IMR-90 (cell line): ENCODE measurements around the gene RASSF4.

Source experiments
- FOS ChIP-seq: fragments of 150-350 bp; IDR thresholded peaks from 2 replicates; pipeline ENCODE4 v1.6.1; 2016; ENCODE audit warnings: low read depth, low read length
- MAFK ChIP-seq: IDR thresholded peaks from 2 replicates; pipeline ENCODE4 v1.6.1; 2012; ENCODE audit warnings: low read depth, low read length, improper control_type of control experiment
- MAZ ChIP-seq: IDR thresholded peaks from 2 replicates; pipeline ENCODE4 v1.6.1; 2012; ENCODE audit warnings: low read depth, mild to moderate bottlenecking, low read length, improper control_type of control experiment, moderate library complexity, borderline replicate concordance
- RAD21 ChIP-seq: IDR thresholded peaks from 2 replicates; pipeline ENCODE4 v1.6.1; 2012; ENCODE audit warnings: low read length, improper control_type of control experiment
- TF ChIP-seq, protein P1 (sequence below): conservative IDR thresholded peaks from 2 replicates; pipeline ENCODE4 v1.5.1; 2012; ENCODE audit warnings: mild to moderate bottlenecking, low read depth, low read length, improper control_type of control experiment

DNA sequence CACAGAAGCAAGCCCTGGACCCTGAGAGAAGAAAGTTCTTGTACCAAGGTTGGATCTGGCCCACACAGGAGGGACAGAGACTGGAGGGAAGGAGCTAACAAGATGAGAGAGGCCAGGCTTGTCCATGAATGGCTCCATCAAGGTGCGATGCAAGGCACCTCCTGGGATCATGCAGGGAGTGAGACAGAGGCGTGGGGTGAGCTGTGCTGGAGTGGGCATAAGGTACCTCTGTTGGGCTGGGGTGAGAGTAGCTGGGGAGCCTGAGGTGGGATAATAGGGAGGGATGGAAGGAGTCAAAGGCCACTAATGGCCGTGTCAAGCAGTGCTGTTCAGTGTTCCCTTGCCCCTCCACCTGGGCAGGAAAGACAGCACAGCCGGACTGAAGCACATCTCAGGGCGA, 38.5 kb upstream of the RASSF4 start:
- TF ChIP-seq MAZ (no peak), RAD21 (no peak), FOS (no peak), MAFK (no peak)
- TF ChIP-seq, protein P1, sequence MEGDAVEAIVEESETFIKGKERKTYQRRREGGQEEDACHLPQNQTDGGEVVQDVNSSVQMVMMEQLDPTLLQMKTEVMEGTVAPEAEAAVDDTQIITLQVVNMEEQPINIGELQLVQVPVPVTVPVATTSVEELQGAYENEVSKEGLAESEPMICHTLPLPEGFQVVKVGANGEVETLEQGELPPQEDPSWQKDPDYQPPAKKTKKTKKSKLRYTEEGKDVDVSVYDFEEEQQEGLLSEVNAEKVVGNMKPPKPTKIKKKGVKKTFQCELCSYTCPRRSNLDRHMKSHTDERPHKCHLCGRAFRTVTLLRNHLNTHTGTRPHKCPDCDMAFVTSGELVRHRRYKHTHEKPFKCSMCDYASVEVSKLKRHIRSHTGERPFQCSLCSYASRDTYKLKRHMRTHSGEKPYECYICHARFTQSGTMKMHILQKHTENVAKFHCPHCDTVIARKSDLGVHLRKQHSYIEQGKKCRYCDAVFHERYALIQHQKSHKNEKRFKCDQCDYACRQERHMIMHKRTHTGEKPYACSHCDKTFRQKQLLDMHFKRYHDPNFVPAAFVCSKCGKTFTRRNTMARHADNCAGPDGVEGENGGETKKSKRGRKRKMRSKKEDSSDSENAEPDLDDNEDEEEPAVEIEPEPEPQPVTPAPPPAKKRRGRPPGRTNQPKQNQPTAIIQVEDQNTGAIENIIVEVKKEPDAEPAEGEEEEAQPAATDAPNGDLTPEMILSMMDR, result no peak
